Measurements from ENCODE around the gene RER1.

RER1 gene

DNA sequence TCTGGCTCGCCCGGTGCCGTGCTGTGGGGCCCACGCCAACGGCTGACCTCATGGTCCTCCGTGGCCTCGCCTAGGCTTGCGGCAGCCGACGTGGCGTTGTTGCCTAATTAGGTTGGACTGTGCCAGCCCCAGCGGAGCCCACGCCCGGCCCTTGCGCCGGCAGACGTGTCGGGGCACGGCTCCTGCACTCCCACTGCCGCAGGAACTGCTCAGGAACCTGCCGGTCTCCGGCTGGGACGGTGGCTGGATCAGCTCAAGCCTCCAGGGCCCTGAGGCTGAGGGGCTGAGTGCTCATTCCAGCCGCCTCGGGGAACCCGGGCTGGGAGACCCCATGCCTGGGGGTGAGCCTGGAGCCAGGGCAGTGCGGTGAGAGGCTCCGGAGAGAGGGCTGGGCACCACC, 36.8 kb downstream of the RER1 start:
- TF ChIP-seq EZH2 (optimal IDR thresholded peaks at IDR 0.05; ENCODE audit: low read depth, low read length), result no peak
- TF ChIP-seq, protein P1, sequence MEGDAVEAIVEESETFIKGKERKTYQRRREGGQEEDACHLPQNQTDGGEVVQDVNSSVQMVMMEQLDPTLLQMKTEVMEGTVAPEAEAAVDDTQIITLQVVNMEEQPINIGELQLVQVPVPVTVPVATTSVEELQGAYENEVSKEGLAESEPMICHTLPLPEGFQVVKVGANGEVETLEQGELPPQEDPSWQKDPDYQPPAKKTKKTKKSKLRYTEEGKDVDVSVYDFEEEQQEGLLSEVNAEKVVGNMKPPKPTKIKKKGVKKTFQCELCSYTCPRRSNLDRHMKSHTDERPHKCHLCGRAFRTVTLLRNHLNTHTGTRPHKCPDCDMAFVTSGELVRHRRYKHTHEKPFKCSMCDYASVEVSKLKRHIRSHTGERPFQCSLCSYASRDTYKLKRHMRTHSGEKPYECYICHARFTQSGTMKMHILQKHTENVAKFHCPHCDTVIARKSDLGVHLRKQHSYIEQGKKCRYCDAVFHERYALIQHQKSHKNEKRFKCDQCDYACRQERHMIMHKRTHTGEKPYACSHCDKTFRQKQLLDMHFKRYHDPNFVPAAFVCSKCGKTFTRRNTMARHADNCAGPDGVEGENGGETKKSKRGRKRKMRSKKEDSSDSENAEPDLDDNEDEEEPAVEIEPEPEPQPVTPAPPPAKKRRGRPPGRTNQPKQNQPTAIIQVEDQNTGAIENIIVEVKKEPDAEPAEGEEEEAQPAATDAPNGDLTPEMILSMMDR (IDR thresholded peaks at IDR 0.05; ENCODE audit: low read length), result no peak
- no peak for TF ChIP-seq EZH2phosphoT487 (IDR thresholded peaks at IDR 0.05; ENCODE audit: low read length)
- Histone ChIP-seq H3K27me3 (replicated peaks; ENCODE audit: insufficient read depth, low read length) (peaks cover 97% of the 10 kb centered on the region), H3F3A (ENCODE audit: insufficient read depth, low read length) (no peaks in the 10 kb centered on the region), H3K4me2 (ENCODE audit: low read depth, low read length) (no peak overlapping the region), H3K27ac (ENCODE audit: low read length) (no peak overlapping the region), H3K36me3 (replicated peaks; ENCODE audit: insufficient read depth, low read length) (no peaks in the 10 kb centered on the region), H3K79me2 (ENCODE audit: low read length) (no peaks in the 10 kb centered on the region), H4K20me1 (ENCODE audit: insufficient read depth, low read length) (no peaks in the 10 kb centered on the region), H2AFZ (ENCODE audit: low read length) (no peak overlapping the region), H3K4me3 (ENCODE audit: low read length) (no peak overlapping the region), H3K4me1 (ENCODE audit: low read length) (no peaks in the 10 kb centered on the region), H3K9me3 (replicated peaks; ENCODE audit: insufficient read depth, low read length) (no peaks in the 10 kb centered on the region), H3K9ac (ENCODE audit: low read length) (no peak overlapping the region), H3K9me2 (replicated peaks; ENCODE audit: insufficient read depth, low read length) (no peaks in the 10 kb centered on the region)
- no peak for DNase-seq

DNA sequence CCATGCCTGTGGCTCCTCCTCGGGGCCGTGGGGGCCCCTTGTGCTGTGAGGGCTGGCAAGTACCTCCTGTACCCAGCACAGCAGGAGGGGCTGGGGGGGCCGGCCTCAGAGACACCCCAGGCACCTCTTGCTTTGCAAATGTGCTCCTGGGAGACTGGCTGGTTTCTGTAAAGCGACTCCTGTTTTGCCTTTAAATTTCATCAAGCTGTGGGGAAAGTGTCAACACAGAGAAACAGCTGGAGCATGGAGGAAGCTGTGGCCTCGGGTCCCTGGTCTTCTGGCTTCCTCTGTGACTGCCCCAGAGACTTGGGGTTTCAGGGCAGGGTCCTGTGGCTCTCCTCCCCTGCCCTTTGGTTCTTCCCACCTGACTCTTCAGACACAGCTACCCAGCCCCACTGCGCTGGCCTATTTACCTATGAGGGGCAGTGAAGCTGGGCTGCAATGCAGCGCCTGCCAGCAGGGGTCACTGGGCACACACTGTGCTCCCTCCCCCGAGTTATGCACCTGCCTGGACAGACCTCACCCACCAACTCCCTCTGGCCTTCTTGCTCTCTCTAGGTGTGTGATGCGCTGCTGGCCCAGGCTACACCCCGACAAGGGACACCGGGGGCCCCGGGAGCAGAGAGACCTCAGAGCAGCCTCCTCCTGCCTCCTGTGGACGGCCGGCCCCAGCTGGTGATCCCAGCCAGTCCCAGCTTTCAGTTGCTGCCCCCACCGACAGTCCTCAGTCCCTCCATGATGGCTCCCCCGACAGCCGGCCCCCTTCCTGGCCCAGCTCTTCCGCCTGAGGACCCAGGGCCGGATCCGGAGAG, 38.3 kb downstream of the RER1 start:
- no peaks in the 10 kb centered on the region for H3K9me3 ChIP-seq (replicated peaks; ENCODE audit: insufficient read depth, low read length)
- H3K9ac ChIP-seq (ENCODE audit: low read length), result no peak overlapping the region
- no peak for DNase-seq
- no peaks in the 10 kb centered on the region for H3F3A ChIP-seq (ENCODE audit: insufficient read depth, low read length)
- no peaks in the 10 kb centered on the region for H3K36me3 ChIP-seq (replicated peaks; ENCODE audit: insufficient read depth, low read length)
- no peak overlapping the region for H3K4me3 ChIP-seq (ENCODE audit: low read length)
- H3K27me3 ChIP-seq (replicated peaks; ENCODE audit: insufficient read depth, low read length), result peaks cover 100% of the 10 kb centered on the region
- no peaks in the 10 kb centered on the region for H4K20me1 ChIP-seq (ENCODE audit: insufficient read depth, low read length)
- no peaks in the 10 kb centered on the region for H3K9me2 ChIP-seq (replicated peaks; ENCODE audit: insufficient read depth, low read length)
- H3K79me2 ChIP-seq (ENCODE audit: low read length), result no peaks in the 10 kb centered on the region
- H3K27ac ChIP-seq (ENCODE audit: low read length), result no peak overlapping the region
- H3K4me2 ChIP-seq (ENCODE audit: low read depth, low read length), result no peak overlapping the region
- no peaks in the 10 kb centered on the region for H3K4me1 ChIP-seq (ENCODE audit: low read length)
- no peak overlapping the region for H2AFZ ChIP-seq (ENCODE audit: low read length)
- TF ChIP-seq, protein P1 (IDR thresholded peaks at IDR 0.05; ENCODE audit: low read length), result peak; percentile 37
- TF ChIP-seq EZH2phosphoT487 (IDR thresholded peaks at IDR 0.05; ENCODE audit: low read length), result no peak

DNA sequence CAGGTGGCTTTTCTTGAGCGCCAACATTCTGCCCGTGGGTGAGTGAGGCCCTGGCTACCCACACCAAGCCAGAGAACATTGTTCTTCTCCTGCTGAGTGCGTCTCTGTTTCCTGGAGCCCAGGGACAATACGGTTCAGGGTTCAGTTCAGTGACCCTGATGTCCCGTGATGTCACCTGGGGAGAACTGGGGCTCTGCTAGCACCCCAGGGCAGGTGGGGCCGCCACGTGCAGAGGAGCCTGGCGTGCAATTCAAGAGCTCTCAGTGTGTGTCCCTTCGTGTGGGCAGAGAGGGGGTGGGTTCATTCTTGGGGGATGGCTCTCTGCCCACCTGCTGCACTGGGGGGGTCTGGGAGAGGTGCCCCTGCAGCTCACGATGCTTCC, 38.9 kb downstream of the RER1 start:
- H3K4me1 ChIP-seq (ENCODE audit: low read length), result no peaks in the 10 kb centered on the region
- no peak overlapping the region for H3K4me3 ChIP-seq (ENCODE audit: low read length)
- no peak overlapping the region for H3K27ac ChIP-seq (ENCODE audit: low read length)
- H3K9me3 ChIP-seq (replicated peaks; ENCODE audit: insufficient read depth, low read length), result no peaks in the 10 kb centered on the region
- H2AFZ ChIP-seq (ENCODE audit: low read length), result no peak overlapping the region
- H3K9ac ChIP-seq (ENCODE audit: low read length), result no peak overlapping the region
- H3K4me2 ChIP-seq (ENCODE audit: low read depth, low read length), result no peak overlapping the region
- peaks cover 100% of the 10 kb centered on the region for H3K27me3 ChIP-seq (replicated peaks; ENCODE audit: insufficient read depth, low read length)
- DNase-seq, result no peak
- TF ChIP-seq, protein P1 (IDR thresholded peaks at IDR 0.05; ENCODE audit: low read length), result no peak
- TF ChIP-seq EZH2 (optimal IDR thresholded peaks at IDR 0.05; ENCODE audit: low read depth, low read length) (no peak), EZH2phosphoT487 (IDR thresholded peaks at IDR 0.05; ENCODE audit: low read length) (no peak)
- no peaks in the 10 kb centered on the region for H3K36me3 ChIP-seq (replicated peaks; ENCODE audit: insufficient read depth, low read length)
- H4K20me1 ChIP-seq (ENCODE audit: insufficient read depth, low read length), result no peaks in the 10 kb centered on the region
- no peaks in the 10 kb centered on the region for H3K9me2 ChIP-seq (replicated peaks; ENCODE audit: insufficient read depth, low read length)
- H3F3A ChIP-seq (ENCODE audit: insufficient read depth, low read length), result no peaks in the 10 kb centered on the region
- no peaks in the 10 kb centered on the region for H3K79me2 ChIP-seq (ENCODE audit: low read length)
